OCI-LY3 (cell line): Measurements from ENCODE around the gene MMP3.

ENCODE experiments used
- CTCF ChIP-seq: fragments of 200-600, 300-600 bp; sonication (generic); IDR thresholded peaks from 2 replicates; pipeline ENCODE4 v1.5.1; 2014; ENCODE audit warnings: antibody characterized with exemption, low read length, low read depth
- EZH2phosphoT487 ChIP-seq: fragments of 200-600 bp; shearing (Covaris generic); IDR thresholded peaks from 2 replicates; pipeline ENCODE4 v1.6.1; 2018; ENCODE audit warnings: antibody characterized with exemption, mixed run types, low read depth

GRCh38 chr11:102853956-102854355 is 10.5 kb upstream of the MMP3 start:
- TF ChIP-seq CTCF: no peak
- no peak for TF ChIP-seq EZH2phosphoT487
